Gastroesophageal sphincter (tissue), 4 donors: ENCODE results near the gene CFL1. TPM values are rescaled to one million over a fixed set of nuclear protein-coding genes. Genes with fewer than 3 reads are reported as not detected.

Experiments used
- ATAC-seq: fragments of 150-250 bp; one replicate; pipeline ENCODE4 v1.9.1; 2016; ENCODE audit warnings: mild to moderate bottlenecking, moderate library complexity
- H3K27ac ChIP-seq, 4 donors: fragments of 200-600 bp; sonication (generic) in 3 of 4; 1 replicate in 3 of 4; 2 replicates in 1 of 4; pipeline ENCODE4 v1.5.1; 2016 to 2019
- H3K27me3 ChIP-seq: fragments of 200-600 bp; sonication (generic); one replicate; pipeline ENCODE4 v1.5.1; 2019
- H3K36me3 ChIP-seq, 2 donors: fragments of 200-600 bp; sonication (generic); one replicate each; pipeline ENCODE4 v1.5.1; 2019; ENCODE audit warnings: control low read depth in 1 of 2
- H3K4me1 ChIP-seq, 3 donors: fragments of 200-600 bp; sonication (generic); 1 replicate in 2 of 3; 2 replicates in 1 of 3; pipeline ENCODE4 v1.5.1; 2016 to 2019; ENCODE audit warnings: control low read depth in 2 of 3
- H3K4me3 ChIP-seq, 2 donors: fragments of 200-600 bp; sonication (generic); one replicate each; pipeline ENCODE4 v1.5.1; 2019; ENCODE audit warnings: mild to moderate bottlenecking in 1 of 2, moderate library complexity in 1 of 2
- H3K9me3 ChIP-seq, 3 donors: fragments of 200-600 bp; sonication (generic); one replicate each; pipeline ENCODE4 v1.5.1; 2017 to 2019; ENCODE audit warnings: control low read depth in 2 of 3
- CTCF ChIP-seq, 4 experiments: fragments of 200-600 bp in 2 of 4; fragments of 450-650 bp in 2 of 4; sonication (generic) in 1 of 4; IDR thresholded peaks; one replicate each; pipeline ENCODE4 v1.5.1; 2017 to 2019; ENCODE audit warnings: antibody characterized with exemption in 4 of 4, mild to moderate bottlenecking in 2 of 4, moderate library complexity in 2 of 4
- EP300 ChIP-seq: sonication (generic); formaldehyde crosslinking; IDR thresholded peaks from one replicate; pipeline ENCODE4 v1.6.1; 2017; ENCODE audit warnings: antibody characterized with exemption, mild to moderate bottlenecking
- POLR2A ChIP-seq, 2 donors: fragments of 450-650 bp; IDR thresholded peaks; one replicate each; pipeline ENCODE4 v1.6.1; 2017; ENCODE audit warnings: antibody characterized with exemption in 2 of 2, mild to moderate bottlenecking in 2 of 2, moderate library complexity in 1 of 2
- POLR2AphosphoS5 ChIP-seq: sonication (generic); formaldehyde crosslinking; IDR thresholded peaks from one replicate; pipeline ENCODE4 v1.6.1; 2017; ENCODE audit warnings: antibody characterized with exemption
- WGBS, 2 donors: methylation state at CpG; one replicate each; pipeline ENCODE4 v1.1.5; 2018; ENCODE audit warnings: low coverage in 1 of 2; 5-methylcytosine and 5-hydroxymethylcytosine counted together
- total RNA-seq, 4 donors: library from RNA; depleted of rRNA; stranded (reverse); fragments of >200 nt; gene quantifications; one replicate each; pipeline ENCODE4 v1.1.0, GENCODE V29; 2016

CFL1 gene
- total RNA-seq, 4 donors from 2014 or later: 559 to 895 (median 639) TPM

- peak overlapping the region in 3 of 4 donors; percentile 16 to 65 (median 64) for H3K27ac ChIP-seq
Observed at GRCh38 chr11:65883786-65884715, 26.1 kb upstream of the CFL1 start.

GRCh38 chr11:65883058-65883761, 25.2 kb upstream of the CFL1 start:
- peaks cover 0 to 33% (median 14%) of the 10 kb centered on the region in 3 donors for H3K4me1 ChIP-seq
- no peak overlapping the region for H3K4me3 ChIP-seq
- no peak for ATAC-seq
- H3K36me3 ChIP-seq: peaks cover 0 to 49% of the 10 kb centered on the region in 2 donors
- TF ChIP-seq EP300 (no peak), POLR2A (IDR thresholded peaks at IDR 0.05) (no peak), POLR2AphosphoS5 (no peak), CTCF (IDR thresholded peaks at IDR 0.05) (no peak)
- no peaks in the 10 kb centered on the region for H3K27me3 ChIP-seq
- no peak overlapping the region for H3K27ac ChIP-seq
- whole genome bisulfite sequencing, 2 donors: 86 to 90% methylated on average over 4 to 8 of the region's 13 CpGs
- no peaks in the 10 kb centered on the region for H3K9me3 ChIP-seq

More at GRCh38 chr11:65883786-65884715, 26.1 kb upstream of the CFL1 start:
- H3K9me3 ChIP-seq: no peaks in the 10 kb centered on the region
- H3K36me3 ChIP-seq: peaks cover 0 to 49% of the 10 kb centered on the region in 2 donors
- 40 to 85% methylated on average over 1 to 18 of the region's 28 CpGs for WGBS, 2 donors
- no peak for TF ChIP-seq EP300
- no peak for TF ChIP-seq POLR2A (IDR thresholded peaks at IDR 0.05)
- no peak for TF ChIP-seq CTCF (IDR thresholded peaks at IDR 0.05)
- no peak for TF ChIP-seq POLR2AphosphoS5
- peaks cover 0 to 39% (median 14%) of the 10 kb centered on the region in 3 donors for H3K4me1 ChIP-seq
- H3K4me3 ChIP-seq: no peak overlapping the region
- no peaks in the 10 kb centered on the region for H3K27me3 ChIP-seq
- ATAC-seq: no peak

GRCh38 chr11:65882120-65883057, 24.4 kb upstream of the CFL1 start:
- H3K4me1 ChIP-seq: peaks cover 0 to 25% (median 10%) of the 10 kb centered on the region in 3 donors
- H3K36me3 ChIP-seq: peaks cover 0 to 49% of the 10 kb centered on the region in 2 donors
- WGBS, 2 donors: 93% methylated on average over 5 to 8 of the region's 30 CpGs
- no peak overlapping the region for H3K27ac ChIP-seq
- ATAC-seq: no peak
- H3K27me3 ChIP-seq: no peaks in the 10 kb centered on the region
- H3K4me3 ChIP-seq: no peak overlapping the region
- TF ChIP-seq EP300 (no peak), CTCF (IDR thresholded peaks at IDR 0.05) (no peak), POLR2A (IDR thresholded peaks at IDR 0.05) (no peak), POLR2AphosphoS5 (no peak)
- no peaks in the 10 kb centered on the region for H3K9me3 ChIP-seq

GRCh38 chr11:65880844-65881421, 23.0 kb upstream of the CFL1 start:
- WGBS, 2 donors: no CpG with 5 or more reads among the region's 7 CpGs

More at GRCh38 chr11:65880844-65881421, 23.0 kb upstream of the CFL1 start:
- TF ChIP-seq EP300 (no peak), POLR2A (IDR thresholded peaks at IDR 0.05) (no peak), CTCF (IDR thresholded peaks at IDR 0.05) (no peak), POLR2AphosphoS5 (no peak)
- peaks cover 0 to 37% of the 10 kb centered on the region in 2 donors for H3K36me3 ChIP-seq
- H3K9me3 ChIP-seq: no peaks in the 10 kb centered on the region
- peaks cover 0 to 12% (median 7%) of the 10 kb centered on the region in 3 donors for H3K4me1 ChIP-seq
- no peaks in the 10 kb centered on the region for H3K27me3 ChIP-seq
- ATAC-seq: no peak
- H3K4me3 ChIP-seq: no peak overlapping the region
- H3K27ac ChIP-seq: no peak overlapping the region
